GM21515 (cell line): ENCODE measurements around the gene PALLD.

ENCODE experiments used
- ATAC-seq: cut with Tn5 transposase; IDR thresholded peaks from one replicate; pipeline ENCODE4 v1.9.1; 2021; ENCODE audit not compliant: unreplicated experiment

The PALLD gene

GRCh38 chr4:168585168-168586091 is 88.6 kb downstream of the PALLD start:
- ATAC-seq = peak; percentile 88

GRCh38 chr4:168586926-168587325 is 90.1 kb downstream of the PALLD start:
- ATAC-seq = no peak

DNA sequence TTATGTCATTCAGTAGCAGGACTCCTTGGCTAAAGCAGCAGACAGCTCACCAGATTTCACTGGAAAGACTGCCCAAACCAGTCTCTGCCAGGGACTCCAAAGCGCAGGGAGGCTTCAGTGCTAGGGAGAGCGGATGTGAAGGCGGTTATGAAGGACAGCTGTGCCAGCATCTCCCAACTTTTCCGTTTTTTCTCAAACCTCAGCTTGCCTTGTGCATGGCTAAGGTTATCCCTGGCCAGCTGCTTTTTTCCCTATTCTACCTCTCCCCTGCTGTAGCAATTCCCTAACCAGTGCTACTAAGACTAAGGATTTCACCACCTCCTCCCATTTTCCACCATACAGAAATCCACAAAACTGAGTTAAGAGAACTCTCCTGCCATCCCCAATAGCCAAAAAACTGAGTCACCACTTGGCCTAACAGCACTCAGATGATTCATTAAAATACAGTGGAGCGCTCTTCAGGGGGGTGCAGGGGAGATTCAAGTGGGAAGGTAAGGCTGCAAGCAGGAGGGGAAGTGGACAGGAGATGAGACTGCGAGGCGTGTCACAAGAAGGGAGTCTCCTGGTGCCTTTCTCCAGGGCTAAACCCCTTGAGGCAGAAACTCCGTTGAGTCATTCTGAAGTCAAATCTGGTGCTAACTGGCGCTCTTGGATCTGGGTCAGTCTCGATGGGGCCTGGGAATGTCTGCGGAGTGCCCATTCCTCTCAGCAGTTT is 90.7 kb downstream of the PALLD start:
- ATAC-seq = no peak

DNA sequence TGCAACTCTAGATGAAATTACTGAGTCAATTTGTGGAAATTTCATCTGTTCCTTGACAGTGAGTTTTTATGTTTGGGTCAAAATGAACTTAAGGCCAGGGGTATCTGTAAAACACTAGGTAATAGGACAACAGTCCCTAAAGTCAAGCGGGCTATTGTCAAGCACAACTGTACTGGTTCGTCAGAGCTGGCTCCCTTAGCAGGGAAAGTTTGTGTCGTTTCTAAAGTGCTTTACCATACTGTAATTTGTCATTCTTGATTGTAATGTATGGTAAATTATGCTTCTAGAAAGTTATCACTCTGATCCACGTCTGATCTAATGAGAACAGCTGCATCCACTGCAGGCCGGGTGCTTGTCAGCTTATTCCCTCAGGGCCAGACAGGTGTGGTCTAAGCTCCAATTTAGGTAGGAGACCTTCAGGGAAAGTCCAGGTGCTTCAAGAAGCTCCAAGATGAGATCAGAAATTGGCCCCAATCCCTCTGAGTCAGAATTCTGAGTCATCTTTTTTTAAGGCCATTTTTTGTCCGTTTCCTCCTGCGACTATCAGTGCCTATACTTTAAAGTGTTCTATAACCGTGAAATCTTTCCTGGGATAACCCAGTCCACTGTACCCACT is 92.2 kb downstream of the PALLD start:
- no peak for ATAC-seq

DNA sequence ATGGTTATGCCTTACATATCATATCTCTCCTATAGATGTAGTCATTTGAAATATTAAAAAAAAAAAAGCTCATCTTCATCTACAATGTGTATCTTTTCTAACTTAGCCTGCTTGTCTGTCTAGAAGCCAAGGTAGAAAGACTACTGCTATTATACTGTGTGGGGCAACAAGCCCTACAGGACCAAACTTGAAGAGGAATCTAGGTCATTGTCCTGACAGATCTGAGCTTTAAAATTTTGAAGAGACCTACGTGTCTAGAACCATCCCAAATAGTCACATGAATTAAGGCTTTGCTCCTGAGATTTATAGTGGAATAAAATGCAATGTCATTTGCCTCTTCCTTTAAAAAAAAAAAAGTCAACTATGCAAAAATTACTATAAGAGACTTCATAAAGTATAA is 95.8 kb downstream of the PALLD start:
- ATAC-seq = no peak

- ATAC-seq = no peak
Observed at GRCh38 chr4:168593399-168593798, 96.5 kb downstream of the PALLD start.

- no peak for ATAC-seq
Observed at GRCh38 chr4:168594121-168594520, 97.3 kb downstream of the PALLD start.

GRCh38 chr4:168598191-168598590 is 101.3 kb downstream of the PALLD start:
- ATAC-seq = no peak

DNA sequence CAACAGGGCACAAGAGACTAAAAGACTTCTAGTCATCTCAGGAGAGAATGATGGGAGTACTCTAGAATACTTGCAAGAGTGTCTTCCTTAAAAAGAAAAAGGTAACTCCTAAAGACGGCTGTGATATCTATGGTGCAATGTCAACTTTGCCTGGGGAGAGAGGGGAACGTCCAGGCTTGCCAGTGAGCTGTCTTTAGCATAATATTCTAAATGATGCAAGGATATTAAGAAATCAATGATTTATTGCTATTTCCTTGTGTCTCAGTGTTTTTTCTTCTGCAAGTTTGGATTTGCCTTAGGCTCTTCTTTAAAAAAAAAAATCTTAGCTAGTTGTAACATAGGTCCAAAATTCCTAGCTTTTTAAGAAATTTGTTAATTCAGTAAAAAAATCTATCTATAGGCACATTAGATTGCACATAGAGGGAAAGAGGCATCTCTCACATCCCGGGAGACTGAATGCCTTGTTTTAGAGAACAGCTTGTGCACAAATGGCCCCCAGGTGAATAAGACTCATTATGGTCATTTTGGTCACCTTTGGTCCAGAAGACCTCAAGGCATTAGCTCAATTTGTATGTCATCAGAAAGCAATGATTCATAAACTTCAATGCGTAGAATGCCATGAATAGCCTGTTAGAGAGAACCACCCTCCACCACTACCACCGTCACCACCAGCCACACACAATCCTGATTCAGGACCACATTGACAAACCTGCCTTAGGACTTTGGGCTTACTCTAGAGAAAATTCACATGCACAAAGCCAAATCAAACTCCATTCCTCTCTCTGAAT is 104.1 kb downstream of the PALLD start:
- ATAC-seq = no peak

DNA sequence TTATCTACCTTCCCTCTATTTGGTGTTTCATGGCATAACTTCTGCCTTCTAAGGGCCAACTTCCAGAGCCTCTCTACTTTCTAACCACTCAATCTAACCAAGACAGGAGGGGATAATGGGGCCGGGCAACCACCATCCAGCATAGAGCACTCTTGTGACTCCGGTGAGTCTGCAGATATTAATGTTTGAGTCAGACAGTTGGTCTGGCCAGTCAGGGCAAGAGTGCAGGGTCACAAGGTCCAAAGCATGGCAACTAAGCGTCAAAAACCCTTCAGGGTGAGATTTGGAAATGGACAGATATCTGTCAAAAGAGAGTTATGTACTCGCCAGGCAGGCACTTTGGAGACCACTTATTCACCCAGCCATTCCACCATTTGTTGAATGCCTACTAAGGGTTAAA is 105.0 kb downstream of the PALLD start:
- ATAC-seq = no peak

GRCh38 chr4:168604496-168605373 is 107.9 kb downstream of the PALLD start:
- ATAC-seq = no peak

DNA sequence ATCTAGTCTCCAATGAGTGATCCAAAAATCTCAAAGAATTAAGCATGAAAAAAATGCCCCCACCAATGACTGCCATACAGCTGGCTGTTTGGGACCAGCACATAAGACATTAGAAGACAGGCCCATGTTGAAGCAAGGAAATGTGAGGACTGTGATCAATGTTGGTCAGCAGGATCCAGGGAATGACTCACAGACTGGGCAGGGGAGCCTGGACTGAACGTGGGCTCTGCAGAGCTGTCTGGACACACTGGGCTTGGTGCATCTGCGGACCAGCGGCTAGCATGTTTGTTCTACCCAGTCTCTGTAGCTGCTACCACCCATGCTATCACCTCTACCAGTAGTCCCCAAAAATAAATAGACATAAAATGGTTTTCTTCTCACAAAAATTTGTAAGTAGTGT is 108.6 kb downstream of the PALLD start:
- no peak for ATAC-seq

DNA sequence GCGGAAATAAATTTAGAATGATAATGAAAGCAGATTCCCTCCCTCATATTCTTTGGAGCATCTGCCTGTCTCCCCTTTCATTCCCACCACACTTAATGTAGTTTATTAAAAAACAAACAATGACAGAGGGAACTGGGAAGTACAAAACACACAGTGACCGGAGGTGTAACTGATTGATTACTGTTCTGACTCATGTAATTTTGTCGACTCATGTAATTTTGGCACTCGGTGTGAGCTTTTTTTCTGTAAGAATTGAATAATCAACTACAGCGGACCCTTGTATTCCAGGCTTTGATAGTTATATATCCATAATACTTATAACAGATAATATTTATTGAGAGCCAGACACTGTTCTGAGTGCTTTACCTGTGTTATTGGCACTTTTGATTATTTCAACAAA is 110.4 kb downstream of the PALLD start:
- ATAC-seq = no peak

DNA sequence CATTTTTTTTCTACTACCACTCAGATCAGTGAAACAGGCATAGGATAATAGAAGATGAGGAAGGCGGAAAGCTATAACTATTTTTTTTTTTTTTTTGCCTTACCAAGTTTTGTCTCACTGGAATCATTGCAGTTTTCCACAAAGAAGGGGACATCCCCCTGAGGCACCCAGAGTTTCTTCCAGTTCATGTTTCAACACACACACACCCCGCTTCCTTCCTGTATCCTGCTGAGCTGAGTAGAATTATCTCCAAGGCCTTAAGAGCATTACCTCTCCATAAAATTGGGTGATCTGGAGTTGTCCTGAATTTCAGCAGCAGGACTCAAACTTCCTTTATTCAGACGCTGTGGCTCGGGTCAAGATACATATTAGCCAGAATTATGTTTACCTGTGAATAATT is 111.9 kb downstream of the PALLD start:
- no peak for ATAC-seq

DNA sequence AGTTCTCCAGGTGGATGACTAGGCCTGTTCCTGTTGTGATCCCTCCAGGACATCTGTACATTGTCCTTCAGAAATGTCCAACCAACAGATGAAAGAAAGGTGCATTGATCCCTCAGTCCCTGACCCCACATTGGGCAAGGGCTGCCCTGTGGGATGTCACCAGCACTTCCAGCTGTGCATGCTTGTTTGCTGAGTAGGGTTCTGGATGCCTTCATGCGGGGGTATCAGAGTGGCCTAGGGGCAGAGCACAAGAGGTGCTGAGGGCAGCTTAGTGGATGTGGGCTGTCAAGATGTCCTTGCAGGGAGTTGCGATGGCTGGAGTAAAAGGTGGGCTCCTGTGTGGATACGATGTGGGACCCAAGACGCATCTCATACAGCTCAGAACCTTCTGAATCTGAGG is 112.5 kb downstream of the PALLD start:
- no peak for ATAC-seq

DNA sequence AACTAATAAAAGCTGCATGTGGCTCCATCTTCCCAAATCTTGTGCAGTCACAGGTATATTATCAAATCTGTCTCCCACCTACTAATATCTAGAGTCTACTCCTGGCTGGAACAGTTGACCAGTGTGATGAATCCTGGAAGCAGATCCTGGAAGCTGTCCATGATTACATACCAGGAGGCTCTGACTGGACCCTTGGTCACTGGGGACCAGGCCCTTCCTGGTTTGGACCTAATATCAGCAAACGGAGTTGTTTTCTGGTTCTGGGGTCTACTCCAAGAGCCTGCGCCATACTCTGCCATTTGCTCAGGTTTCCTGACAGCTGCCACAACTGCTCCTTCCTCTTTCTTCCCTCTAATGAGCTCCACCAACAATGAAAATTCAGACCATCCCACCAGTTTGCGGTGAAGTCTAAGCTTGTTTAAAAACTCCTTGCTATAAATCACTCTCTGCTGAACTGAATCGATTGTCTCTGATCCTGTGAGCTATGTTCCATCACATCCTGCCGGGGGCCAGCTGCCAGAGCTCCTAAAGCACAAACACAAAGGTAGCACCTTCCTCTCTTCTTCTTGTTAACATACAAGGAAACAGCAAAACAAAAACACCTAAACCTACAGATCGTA is 114.2 kb downstream of the PALLD start:
- no peak for ATAC-seq

DNA sequence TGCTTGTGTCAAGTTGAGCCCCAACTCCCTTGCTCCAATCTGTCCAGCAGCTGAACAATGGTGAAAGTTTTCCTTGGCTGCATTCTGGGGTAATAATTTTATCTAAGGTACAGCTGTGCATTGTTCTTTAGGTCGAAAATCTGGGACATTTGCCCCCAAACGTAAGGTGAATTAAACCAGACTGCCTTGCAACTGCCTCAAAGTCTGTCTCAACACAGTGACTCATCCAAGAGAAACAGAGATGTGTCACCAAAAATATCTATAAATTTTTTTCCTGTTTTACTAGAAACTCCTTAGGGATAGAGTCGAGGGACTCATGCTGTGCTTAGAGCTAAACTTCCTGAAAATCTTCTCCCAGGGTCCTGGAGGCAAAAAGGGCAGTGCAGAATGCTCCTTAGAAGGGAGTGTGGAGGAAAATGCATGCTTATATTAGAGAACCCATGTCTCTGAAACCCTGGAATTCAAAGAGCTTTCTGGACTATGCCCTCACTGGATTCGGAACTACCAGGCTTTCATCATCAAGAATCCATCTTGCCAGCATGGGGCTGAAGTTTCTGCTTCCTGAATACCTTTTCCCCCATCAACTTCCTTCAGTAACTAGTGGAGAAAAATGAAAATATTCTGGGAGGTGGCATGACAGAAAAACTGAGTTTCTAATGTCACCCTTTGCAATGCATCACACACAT is 115.7 kb downstream of the PALLD start:
- ATAC-seq = no peak

- ATAC-seq = no peak
Observed at GRCh38 chr4:168613869-168614268, 117.0 kb downstream of the PALLD start.
